ENCODE results near the gene DDX24. TPM values are rescaled to one million over a fixed set of nuclear protein-coding genes. Genes with fewer than 3 reads are reported as not detected.

The DDX24 gene
- total RNA-seq, 2 donors from 2014 or later, result 102 to 106 TPM

- intact Hi-C loops (cut with DNase I, micrococcal nuclease), result no loop called here
- ATAC-seq (no peak), DNase-seq (no peak)
Observed at GRCh38 chr14:94115631-94116030, 34.6 kb upstream of the DDX24 start.

GRCh38 chr14:94115058-94115591 is 34.1 kb upstream of the DDX24 start:
- peak in 1 of 2 donors; percentile 52 for DNase-seq
- peak; percentile 59 for ATAC-seq
- intact Hi-C loops (cut with DNase I, micrococcal nuclease), result no loop called here

GRCh38 chr14:94114589-94115057 is 33.6 kb upstream of the DDX24 start:
- ATAC-seq, result no peak
- intact Hi-C loops (cut with DNase I, micrococcal nuclease), result no loop called here
- no peak for DNase-seq

- intact Hi-C loops (cut with DNase I, micrococcal nuclease), result no loop called here
- no peak for ATAC-seq
- DNase-seq, result no peak
Observed at GRCh38 chr14:94113908-94114588, 33.0 kb upstream of the DDX24 start.

GRCh38 chr14:94113490-94113889 is 32.5 kb upstream of the DDX24 start:
- ATAC-seq, result peak; percentile 57

GRCh38 chr14:94113073-94113472 is 32.1 kb upstream of the DDX24 start:
- DNase-seq (peak in 1 of 2 donors; percentile 20), ATAC-seq (peak; percentile 42)
- intact Hi-C loops (cut with DNase I, micrococcal nuclease), result no loop called here

More at GRCh38 chr14:94113490-94113889, 32.5 kb upstream of the DDX24 start:
- intact Hi-C loops (cut with DNase I, micrococcal nuclease), result no loop called here
- peak; percentile 73 to 79 for DNase-seq

GRCh38 chr14:94112513-94113063 is 31.6 kb upstream of the DDX24 start:
- intact Hi-C loops (cut with DNase I, micrococcal nuclease), result no loop called here
- ATAC-seq (peak; percentile 22), DNase-seq (peak in 1 of 2 donors; percentile 46)

- DNase-seq (peak in 1 of 2 donors; percentile 22), ATAC-seq (no peak)
- intact Hi-C loops (cut with DNase I, micrococcal nuclease), result no loop called here
Observed at GRCh38 chr14:94111276-94112095, 30.5 kb upstream of the DDX24 start.

GRCh38 chr14:94110552-94111181 is 29.7 kb upstream of the DDX24 start, which contains the start of gene IFI27:
IFI27 (plus strand) TSS chr14:94110736.
- intact Hi-C loops (cut with DNase I, micrococcal nuclease), result no loop called here
- peak; percentile 75 for ATAC-seq
- peak; percentile 70 to 86 for DNase-seq

GRCh38 chr14:94109915-94110250 is 28.9 kb upstream of the DDX24 start:
- no peak for ATAC-seq
- DNase-seq, result no peak
- intact Hi-C loops (cut with DNase I, micrococcal nuclease), result no loop called here

- intact Hi-C loops (cut with DNase I, micrococcal nuclease), result no loop called here
- ATAC-seq, result no peak
Observed at GRCh38 chr14:94104731-94105130, 23.7 kb upstream of the DDX24 start.

GRCh38 chr14:94103554-94104150 is 22.6 kb upstream of the DDX24 start:
- no peak for ATAC-seq

More at GRCh38 chr14:94104731-94105130, 23.7 kb upstream of the DDX24 start:
- no peak for DNase-seq

GRCh38 chr14:94102768-94103482 is 21.9 kb upstream of the DDX24 start:
- DNase-seq (peak in 1 of 2 donors; percentile 20), ATAC-seq (peak; percentile 91)
- intact Hi-C loops (cut with DNase I, micrococcal nuclease), result no loop called here

More at GRCh38 chr14:94103554-94104150, 22.6 kb upstream of the DDX24 start:
- intact Hi-C loops (cut with DNase I, micrococcal nuclease), result no loop called here
- no peak for DNase-seq

- intact Hi-C loops (cut with DNase I, micrococcal nuclease), result no loop called here
- DNase-seq (no peak), ATAC-seq (no peak)
Observed at GRCh38 chr14:94101748-94102147, 20.7 kb upstream of the DDX24 start.

- ATAC-seq (no peak), DNase-seq (no peak)
- intact Hi-C loops (cut with DNase I, micrococcal nuclease), result no loop called here
Observed at GRCh38 chr14:94100847-94101246, 19.8 kb upstream of the DDX24 start.

GRCh38 chr14:94099006-94099405 is 18.0 kb upstream of the DDX24 start:
- no peak for DNase-seq
- intact Hi-C loops (cut with DNase I, micrococcal nuclease), result no loop called here
- no peak for ATAC-seq

- intact Hi-C loops (cut with DNase I, micrococcal nuclease), result no loop called here
- ATAC-seq, result no peak
- DNase-seq, result no peak
Observed at GRCh38 chr14:94098326-94098992, 17.5 kb upstream of the DDX24 start.

Data from left colon (tissue), 2 donors.